HG03558 (cell line): Measurements from ENCODE around the gene PBX1.

Experiments used
- ATAC-seq: cut with Tn5 transposase; IDR thresholded peaks from one replicate; pipeline ENCODE4 v1.9.1; 2021; ENCODE audit warnings: moderate number of reproducible peaks; ENCODE audit not compliant: unreplicated experiment; ENCODE audit errors: extremely low read depth

The PBX1 gene

DNA sequence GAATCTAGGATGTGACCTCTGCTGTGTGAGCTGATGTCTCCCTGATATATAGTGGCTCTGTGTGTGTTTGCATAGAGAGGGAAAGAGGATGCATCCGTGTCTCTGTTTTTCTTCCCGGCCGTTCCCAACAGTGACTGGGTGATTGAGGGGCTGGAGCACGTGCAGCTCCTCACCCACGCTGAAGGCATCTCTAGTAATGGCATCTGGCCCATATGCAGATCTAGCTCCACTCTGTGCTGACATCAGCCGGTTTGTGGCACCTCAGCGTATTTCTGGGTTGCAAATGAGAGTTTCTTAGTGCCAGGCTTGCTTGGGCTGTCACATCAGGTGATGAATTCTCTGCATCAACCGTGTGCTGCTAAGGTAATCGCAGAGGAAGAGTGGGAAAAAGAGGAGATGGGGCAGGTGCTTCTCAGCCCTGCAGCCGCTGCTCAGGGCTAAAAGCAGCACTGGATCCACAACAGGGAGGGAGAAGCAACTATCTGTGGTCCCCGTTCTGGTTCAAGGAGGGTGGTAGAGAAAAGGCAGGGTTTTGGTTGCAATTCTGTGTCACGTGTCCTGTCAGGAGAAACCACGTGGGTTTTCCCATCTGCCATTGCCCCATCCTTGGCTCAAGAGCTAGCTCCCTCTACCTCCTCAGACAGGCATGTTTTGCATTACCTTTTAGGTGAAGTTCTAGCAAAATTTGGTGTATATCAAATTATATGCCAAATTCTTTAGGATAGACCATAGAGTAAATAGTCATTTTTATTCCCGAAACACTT is 282.9 kb downstream of the PBX1 start:
- no peak for ATAC-seq

DNA sequence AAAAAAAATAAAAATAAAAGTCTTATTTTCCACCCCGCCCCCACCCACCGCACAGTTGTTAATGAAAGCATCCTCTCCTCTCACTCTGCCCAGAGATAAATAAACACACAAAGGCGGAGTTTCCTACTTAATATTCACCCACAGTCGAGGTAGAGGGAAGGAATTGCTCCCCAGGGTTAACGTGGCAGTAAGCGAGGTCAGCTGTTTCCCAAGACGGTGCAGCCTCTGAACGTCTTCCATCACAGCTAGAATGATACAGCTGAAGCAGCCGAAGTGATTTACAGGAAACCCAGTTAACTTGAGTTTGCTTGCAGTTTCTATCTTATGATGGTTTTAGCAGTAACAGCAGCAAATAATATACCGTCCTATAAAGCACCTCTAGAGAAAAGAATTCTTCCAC is 283.9 kb downstream of the PBX1 start:
- no peak for ATAC-seq

DNA sequence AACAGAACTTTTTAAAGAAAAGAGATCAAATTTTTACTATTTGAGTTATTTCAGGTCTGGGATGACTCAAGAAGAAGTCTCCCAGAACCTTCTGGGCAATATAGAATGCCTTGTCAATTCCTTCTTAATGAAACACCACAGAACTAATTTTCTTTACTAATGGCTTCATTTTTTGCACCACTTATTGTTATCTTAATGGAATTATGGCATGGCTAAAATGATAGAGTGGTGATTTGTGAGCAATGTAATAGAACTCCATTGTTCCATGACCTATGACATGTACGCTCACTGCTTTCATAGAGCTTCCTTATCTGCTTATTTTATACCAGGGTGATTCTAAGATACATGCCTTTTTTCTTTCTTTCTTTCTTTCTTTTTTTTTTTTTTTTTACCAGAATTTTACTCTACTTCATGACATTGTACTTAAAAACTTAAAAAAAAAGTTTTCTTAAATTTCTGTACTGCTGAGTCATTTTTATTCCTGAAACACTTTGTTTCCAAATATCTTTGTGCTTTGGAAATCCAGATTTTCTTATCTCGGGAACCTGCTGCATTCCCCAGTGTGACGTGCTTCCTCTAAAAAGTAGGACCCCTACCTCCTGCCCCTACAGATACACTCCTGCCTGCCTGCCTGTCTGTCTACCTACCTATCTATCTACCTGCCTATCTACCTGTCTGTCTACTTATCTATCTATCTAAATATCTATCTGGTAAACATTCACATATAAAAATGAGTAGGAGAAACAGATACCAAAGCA is 284.9 kb downstream of the PBX1 start:
- ATAC-seq: no peak

DNA sequence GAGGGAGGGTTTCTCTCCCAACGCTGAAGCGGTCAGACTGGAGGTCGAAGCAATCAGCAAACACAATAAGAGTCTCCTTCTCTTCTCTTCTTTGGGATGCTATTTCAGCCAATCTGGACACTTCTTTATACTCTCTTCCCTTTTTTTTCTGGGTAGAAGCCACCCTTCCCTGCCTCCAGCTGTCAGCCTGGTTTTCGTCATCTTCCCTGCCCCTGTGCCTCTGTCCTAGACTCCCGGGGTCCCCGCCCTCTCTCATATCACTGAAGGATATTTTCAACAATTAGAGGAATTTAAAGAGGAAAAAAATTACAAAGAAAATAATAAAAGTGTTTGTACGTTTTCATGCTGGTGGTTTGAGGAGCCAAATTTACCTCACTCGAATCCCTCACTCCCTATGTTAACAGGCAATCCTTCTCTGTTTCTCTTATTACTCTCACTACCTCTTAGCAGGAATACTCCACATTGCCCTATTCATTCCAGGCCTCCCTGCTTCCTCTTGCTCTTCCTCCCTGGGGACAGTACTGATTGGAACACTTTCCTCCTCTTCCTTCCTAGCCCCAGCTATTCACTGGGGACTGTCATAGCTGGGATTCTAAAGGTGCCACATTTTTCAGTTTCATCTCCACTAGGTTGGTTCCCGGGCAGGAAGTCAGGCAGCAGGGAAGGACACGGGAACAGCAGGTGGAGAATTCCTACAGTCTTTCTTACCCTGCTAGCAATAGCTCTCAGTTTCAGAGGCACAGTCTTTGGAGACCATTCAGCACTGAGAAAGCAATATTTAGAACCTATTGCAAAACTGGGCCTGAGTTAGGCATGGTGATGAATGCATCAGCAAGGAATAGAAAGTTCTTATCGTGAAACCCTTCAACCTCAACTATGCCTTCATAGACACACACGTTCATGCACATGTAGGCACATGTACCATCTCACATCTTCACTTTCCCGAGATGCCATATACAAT is 288.0 kb downstream of the PBX1 start:
- no peak for ATAC-seq

DNA sequence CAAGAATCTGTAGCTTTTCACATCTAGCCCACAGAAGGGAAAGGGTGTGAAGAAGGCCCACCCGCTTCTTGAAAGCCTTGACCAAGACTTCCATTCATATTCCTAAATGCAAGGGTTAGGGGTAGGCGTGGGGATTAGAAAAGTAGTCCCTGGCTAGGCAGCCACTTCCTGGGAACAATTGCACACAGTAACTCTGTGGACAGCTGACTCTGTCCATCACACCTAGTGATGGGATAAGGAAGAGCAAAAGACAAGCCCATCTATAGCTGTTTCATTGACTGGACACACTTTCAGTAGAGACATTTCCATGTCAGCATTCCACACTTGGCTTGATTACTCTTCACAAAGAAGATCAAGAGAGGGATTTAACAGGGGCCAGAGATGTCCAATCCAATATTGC is 294.2 kb downstream of the PBX1 start:
- no peak for ATAC-seq

DNA sequence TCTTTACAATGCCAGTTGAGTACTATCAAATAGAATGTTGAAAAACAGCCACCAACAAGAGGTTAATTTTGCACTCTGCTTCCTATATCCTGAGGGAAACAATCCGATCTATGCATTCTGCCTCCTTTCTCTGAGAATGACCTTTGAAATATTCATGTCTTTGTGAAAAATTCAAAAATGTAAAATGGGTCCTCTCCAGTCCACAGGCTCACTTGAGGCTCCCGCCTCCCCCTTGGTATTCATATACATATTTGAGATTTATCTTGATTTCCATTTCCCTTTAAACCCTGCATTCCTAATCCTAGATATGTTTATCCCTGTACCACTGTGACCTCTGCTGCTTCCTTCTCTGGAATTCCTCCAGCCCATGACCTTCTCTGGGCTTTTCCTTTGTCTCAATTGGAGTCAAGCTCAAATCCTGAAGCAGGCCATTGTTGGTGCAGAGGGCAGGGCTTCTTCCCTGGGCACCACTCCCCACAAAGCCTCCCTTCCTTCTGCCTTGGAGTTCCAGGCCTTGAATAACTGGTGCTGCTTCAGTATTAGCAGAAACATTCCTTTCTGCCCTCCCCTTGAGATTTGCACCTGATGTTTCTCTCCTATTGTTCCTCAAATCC is 296.8 kb downstream of the PBX1 start:
- no peak for ATAC-seq

DNA sequence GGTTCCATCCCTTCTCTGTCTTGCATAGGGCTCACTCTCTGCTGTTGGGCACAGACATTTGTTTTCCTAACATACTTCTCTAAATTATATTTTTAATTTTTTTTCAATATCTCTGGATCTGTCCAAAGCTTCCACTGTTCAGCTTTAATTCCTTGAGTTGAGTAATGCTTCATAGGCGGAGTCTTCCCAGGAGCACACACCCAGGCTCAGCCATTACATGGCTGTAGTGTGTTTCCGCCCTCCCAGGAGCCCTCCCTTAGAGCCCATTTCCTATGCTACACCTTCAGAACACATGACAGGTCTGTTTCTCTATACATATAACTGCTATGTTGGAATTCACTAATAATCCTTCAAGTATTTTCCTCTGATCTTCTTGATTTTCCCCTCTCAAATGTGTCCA is 297.4 kb downstream of the PBX1 start:
- ATAC-seq: no peak

DNA sequence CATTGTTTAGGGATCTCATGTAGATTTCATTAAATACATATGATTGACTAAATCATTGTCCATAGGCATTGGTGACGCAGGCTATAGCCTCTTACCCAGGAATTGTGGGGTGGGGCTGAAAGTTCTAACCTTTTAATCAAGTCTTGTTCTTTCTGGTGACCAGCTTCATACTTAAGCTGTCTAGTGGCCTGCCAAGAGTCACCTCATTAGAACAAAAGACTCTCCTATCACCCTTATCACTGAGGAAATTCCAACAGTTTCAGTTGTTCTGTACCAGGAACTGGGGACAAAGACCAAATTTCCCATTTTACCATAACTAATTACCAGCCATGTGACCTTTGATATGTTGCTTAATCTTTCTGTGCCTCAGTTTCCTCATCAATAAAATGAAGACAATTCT is 298.5 kb downstream of the PBX1 start:
- no peak for ATAC-seq

DNA sequence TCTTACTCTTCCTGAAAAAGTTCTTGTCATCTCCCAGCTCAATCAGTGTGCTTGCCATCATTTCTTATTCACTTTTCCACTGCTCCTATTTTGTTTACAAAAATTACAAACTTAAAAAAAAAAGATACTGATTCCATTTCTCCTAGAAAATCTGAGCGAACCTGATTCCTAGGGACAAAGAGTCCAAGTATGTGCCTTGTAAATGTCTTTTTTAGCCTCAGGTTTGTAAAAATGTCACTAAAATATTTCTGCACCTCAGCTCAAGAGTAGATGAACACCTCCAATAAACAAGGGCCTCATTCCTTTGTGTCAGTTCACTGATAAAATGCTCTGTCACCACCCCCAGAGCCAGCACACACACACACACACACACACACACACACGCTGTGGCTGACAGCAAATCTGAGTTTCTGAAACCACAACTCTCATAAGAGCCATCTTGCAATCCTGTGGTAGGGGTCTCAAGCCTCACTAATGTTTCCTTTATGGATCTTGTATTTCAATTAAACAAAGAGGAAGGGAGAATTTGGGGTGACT is 299.2 kb downstream of the PBX1 start:
- no peak for ATAC-seq

DNA sequence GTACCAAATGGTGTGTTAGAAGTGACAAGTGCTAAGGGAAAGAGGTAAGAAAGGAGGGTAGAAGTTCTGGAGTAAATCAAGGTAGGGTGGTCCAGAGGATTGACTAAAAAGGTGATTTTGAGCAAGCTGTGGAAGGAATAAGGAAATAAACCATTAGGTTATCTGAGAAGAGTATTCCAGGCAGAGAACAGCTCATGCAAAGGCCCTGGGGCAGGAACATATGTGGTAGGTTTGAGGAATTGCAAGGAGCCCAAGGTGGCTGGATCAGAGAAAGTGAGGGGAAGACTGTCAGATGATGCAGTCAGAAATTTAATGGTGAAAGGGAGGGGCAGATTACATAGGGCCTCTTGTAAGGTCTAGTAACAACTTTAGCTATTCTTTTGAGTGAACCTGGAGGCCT is 302.6 kb downstream of the PBX1 start:
- ATAC-seq: no peak

DNA sequence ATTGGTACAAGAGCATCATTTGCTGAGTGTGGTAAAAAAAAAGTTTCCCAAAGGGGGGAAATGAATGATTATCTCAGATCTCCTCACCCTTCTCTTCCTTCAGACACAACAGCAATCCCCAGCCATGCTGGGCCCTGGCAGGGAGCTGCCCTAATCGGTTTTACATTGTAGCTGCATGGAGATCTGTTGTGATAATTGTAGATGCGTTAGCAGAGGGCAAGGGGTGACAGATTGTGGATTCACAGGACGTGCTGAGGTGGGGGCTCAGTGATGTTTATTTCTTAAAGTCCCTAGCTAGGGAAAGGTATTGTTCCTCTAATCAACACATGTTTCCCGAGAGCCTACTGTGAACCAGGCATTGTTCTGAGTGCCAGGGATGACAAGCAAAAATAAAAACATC is 304.1 kb downstream of the PBX1 start:
- no peak for ATAC-seq

DNA sequence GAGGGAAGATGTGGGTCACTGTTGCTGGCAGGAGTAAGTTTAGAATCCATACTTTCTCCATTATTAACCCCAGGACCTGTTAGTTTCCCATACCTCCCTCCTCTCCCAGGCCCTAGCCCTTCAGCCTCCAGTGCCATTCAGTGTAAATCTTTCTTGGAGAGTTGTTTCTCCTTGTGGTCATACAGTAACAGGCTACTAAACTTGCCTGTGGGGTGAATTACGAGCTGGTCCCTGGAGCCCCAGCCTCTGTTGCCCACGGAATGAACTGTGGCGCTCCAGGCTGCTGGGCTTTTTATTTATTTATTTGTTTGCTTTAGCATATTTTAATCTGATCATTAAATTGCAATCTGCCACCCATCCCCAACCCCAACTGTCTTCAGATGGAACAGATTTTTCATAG is 305.2 kb downstream of the PBX1 start:
- no peak for ATAC-seq

DNA sequence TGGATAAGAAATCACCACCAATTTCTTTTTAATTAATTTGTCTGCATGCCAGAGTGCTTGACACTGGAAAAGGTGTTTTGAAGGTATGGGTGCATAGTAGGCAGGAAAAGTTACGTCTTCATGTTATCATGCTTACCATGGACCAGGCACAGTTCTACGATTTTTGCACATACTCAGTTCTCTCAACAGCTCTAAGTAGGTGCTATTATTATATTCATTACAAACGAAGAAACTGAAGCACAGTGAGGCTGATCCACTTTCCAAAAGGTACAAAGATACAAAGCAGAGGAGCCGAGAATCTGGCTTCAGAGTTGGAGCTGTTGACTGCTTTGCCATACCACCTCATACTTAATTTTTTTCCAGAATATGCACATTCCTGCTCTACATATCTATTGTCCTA is 306.4 kb downstream of the PBX1 start:
- no peak for ATAC-seq

DNA sequence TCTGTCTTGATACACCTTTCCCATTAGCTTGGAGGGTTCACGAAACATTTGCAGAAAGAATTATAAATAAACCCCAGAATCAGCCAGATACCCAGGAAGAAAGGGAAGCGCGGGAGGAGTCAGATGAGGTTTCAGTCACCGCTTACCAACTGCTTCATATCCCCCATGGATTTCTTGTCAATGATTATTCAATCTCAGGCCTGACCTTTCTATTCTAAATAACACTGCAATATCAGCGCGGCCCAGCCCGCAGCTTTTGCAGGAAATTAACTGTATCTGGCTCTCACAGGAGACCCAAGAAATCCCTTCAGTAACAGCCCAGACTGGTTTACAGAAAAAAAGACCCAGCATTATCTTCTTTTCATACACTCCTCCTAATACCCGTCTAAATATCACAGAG is 308.6 kb downstream of the PBX1 start:
- ATAC-seq: no peak

DNA sequence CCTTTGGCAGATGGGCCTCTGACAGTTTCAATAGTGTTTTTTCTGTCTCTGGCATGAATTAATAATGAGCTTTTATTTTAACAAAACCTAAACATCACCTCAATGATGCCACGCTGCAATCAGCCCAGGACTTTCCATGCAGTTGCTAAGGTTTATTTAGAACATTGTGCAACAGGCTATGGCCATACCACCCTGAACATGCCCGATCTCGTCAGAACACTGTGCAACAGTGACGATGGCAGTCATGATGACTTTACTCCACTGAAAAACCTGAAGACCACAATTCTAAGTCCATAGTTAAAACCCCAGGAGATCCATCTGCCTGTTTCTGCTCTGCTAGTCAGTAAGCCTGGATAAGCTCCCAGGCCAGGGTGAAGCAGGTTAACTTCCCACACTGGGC is 310.0 kb downstream of the PBX1 start:
- ATAC-seq: no peak

DNA sequence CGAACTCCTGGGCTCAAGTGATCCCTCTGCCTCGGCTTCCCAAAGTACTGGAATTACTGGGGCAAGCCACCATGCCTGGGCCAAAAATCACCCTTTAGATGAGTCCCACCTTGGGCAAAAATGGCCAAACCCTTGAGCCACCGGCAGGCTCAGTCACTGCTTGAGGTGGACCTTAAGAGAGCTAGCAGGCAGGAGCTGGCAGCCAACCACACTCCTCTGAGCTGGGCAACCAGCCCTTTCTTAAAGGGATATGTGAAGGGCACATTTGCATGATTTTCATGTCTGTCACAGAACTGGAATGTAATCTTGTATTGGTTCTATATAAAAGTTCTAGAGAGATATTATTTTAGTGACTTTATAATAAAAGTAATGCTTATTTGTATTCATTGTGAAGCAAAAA is 316.5 kb downstream of the PBX1 start:
- ATAC-seq: no peak

DNA sequence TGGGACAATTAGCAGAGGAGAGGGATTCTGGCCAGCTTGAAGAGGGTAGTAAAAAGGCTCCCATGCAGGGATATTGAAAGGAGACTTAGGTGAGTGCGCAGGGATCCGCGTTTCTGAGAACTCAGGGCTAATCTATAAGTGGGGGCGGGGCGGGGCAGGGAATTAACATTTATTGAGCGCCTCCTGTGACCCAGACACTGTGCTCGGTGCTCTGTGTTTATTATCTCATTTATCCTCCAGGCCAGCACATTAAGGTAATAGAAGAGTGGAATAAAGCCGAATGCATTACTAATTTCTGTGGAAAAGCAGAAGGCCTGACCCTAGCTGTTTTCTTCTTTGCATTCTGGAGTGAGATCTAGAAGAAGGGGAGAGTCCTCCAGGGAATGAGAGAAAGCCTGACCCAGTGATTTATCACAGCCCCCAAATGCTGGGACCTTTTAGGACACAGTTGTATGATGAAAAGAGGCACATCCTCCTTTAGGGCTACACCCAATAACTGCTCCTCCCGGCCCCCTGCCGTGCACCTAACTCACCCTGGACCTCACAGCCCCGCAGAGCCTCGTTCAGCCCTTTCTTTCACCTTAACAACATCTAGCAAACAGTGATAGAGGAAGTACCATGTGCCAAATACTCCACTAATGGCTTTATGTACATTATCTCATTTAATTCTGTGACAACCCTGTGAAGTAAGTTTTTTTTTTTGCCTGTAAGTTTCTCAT is 317.6 kb downstream of the PBX1 start:
- ATAC-seq: no peak

DNA sequence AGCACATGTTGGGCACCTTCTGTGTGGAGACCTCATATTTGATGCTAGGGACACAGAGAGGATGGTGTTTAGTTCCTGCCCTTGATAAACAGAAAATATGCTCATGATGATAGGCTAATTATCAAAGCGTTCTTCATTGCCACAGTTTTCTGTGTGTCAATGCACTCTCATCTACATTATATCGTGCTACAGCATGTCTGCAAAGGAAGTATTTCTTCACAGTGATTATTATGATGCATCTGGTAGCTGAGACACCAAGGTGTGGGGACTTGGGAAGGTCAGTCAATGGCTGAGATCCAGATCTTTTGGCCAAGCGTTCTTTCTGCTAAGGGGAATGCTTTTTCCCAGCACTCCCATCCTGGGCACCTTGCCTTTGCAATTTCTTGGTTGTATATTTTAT is 321.2 kb downstream of the PBX1 start:
- no peak for ATAC-seq

DNA sequence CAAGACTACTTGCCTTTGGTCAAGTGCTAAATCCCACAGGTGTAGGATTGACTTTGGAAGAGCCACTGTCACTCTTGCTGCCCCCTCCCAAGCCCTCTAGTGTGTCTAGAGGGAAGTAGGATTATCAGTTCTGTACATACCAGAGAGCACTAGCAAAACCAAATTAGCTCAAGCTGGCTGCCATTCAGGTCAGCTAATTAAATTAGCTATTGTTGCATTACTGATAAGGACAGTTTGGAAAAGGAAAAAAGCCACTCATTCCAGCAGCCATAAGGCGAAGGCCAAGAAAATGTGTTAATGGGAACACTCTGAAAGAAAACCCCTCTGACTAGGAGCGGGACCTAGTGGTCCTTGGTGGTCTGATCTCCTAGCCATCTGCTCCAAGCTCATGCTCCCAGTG is 321.7 kb downstream of the PBX1 start:
- no peak for ATAC-seq

DNA sequence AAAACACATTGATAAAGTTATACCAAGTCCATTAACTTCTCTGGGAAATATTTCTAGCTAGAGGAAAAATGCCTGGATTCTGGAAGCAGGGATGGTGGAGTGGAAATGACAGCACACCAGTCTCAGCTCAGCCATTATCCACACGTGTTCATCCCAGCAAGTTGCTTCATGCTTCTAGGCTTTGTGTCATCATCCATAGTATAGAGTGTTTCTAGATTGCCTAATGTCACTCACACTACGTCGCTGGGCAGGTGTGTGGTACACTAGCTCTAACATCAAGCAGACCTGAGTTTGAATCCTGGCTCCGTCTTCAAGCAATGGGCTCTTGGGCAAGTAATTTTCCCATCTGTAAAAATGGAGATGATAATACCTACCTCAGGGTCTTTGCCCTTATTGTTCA is 326.3 kb downstream of the PBX1 start:
- ATAC-seq: no peak
